Neuronal stem cell (in vitro differentiated cells): ENCODE data around the gene RASGRF1.
A peak's percentile ranks its signal among the peaks of the same experiment; 100 is the strongest.

ENCODE experiments used
- DNase-seq: peaks from one replicate; pipeline ENCODE4 v3.0.0-alpha.2; 2013; ENCODE audit warnings: low spot score
- H2AFZ ChIP-seq: one replicate; pipeline ENCODE4 v1.6.1; 2013; ENCODE audit warnings: mild to moderate bottlenecking, low read length, inconsistent platforms
- H2AK5ac ChIP-seq: 2 replicates; pipeline ENCODE4 v1.6.1; 2013; ENCODE audit warnings: low read depth, mild to moderate bottlenecking, inconsistent platforms, low read length, moderate library complexity, mixed read lengths
- H2BK120ac ChIP-seq: 2 replicates; pipeline ENCODE4 v1.6.1; 2013; ENCODE audit warnings: low read depth, mild to moderate bottlenecking, inconsistent platforms, low read length, moderate library complexity, mixed read lengths
- H2BK12ac ChIP-seq: one replicate; pipeline ENCODE4 v1.6.1; 2013; ENCODE audit warnings: low read length, inconsistent platforms
- H2BK15ac ChIP-seq: 2 replicates; pipeline ENCODE4 v1.6.1; 2013; ENCODE audit warnings: mild to moderate bottlenecking, low read length, inconsistent platforms, mixed read lengths
- H2BK5ac ChIP-seq: one replicate; pipeline ENCODE4 v1.6.1; 2013; ENCODE audit warnings: inconsistent platforms, mild to moderate bottlenecking, low read length, moderate library complexity
- H3K14ac ChIP-seq: one replicate; pipeline ENCODE4 v1.6.1; 2013; ENCODE audit warnings: low read length, inconsistent platforms
- H3K18ac ChIP-seq: 2 replicates; pipeline ENCODE4 v1.6.1; 2013; ENCODE audit warnings: low read length, inconsistent platforms
- H3K23ac ChIP-seq: 2 replicates; pipeline ENCODE4 v1.6.1; 2013; ENCODE audit warnings: low read depth, mild to moderate bottlenecking, mixed read lengths, low read length, inconsistent platforms; ENCODE audit not compliant: poor library complexity
- H3K27ac ChIP-seq: replicated peaks from 3 replicates; pipeline ENCODE4 v1.5.1; 2013; ENCODE audit warnings: low read length, inconsistent platforms
- H3K27me3 ChIP-seq, 3 experiments: 2 replicates each; pipeline ENCODE4 v1.6.1; 2013; ENCODE audit warnings: low read length in 3 of 3, mild to moderate bottlenecking in 2 of 3, inconsistent platforms in 1 of 3, low read depth in 1 of 3, mixed read lengths in 1 of 3, moderate library complexity in 1 of 3; ENCODE audit not compliant: control insufficient read depth in 3 of 3, insufficient read depth in 3 of 3
- H3K36me3 ChIP-seq, 2 donors: replicated peaks in 1 of 2; 2 replicates each; pipeline ENCODE4 v1.6.1; 2013; ENCODE audit warnings: low read length in 2 of 2; ENCODE audit not compliant: control insufficient read depth in 2 of 2, insufficient read depth in 2 of 2
- H3K4ac ChIP-seq: 2 replicates; pipeline ENCODE4 v1.6.1; 2013; ENCODE audit warnings: inconsistent platforms, mild to moderate bottlenecking, low read length, moderate library complexity
- H3K4me1 ChIP-seq, 2 donors: 1 replicate in 1 of 2; 2 replicates in 1 of 2; pipeline ENCODE4 v1.6.1; 2013; ENCODE audit warnings: low read length in 2 of 2, low read depth in 1 of 2; ENCODE audit not compliant: control insufficient read depth in 2 of 2, insufficient read depth in 1 of 2
- H3K4me2 ChIP-seq: one replicate; pipeline ENCODE4 v1.6.1; 2013; ENCODE audit warnings: mild to moderate bottlenecking, low read length, inconsistent platforms; ENCODE audit not compliant: insufficient read depth, poor library complexity, severe bottlenecking
- H3K4me3 ChIP-seq, 2 donors: 2 replicates each; pipeline ENCODE4 v1.5.1; 2013; ENCODE audit warnings: low read length in 2 of 2, mild to moderate bottlenecking in 2 of 2, inconsistent platforms in 1 of 2, moderate library complexity in 1 of 2
- H3K79me1 ChIP-seq: one replicate; pipeline ENCODE4 v1.6.1; 2013; ENCODE audit warnings: low read depth, mild to moderate bottlenecking, inconsistent platforms, low read length, moderate library complexity
- H3K9ac ChIP-seq: one replicate; pipeline ENCODE4 v1.6.1; 2013; ENCODE audit warnings: mild to moderate bottlenecking, low read depth, low read length, inconsistent platforms; ENCODE audit not compliant: poor library complexity
- H3K9me3 ChIP-seq, 2 donors: replicated peaks in 1 of 2; 2 replicates each; pipeline versions ENCODE3 to v1.6.1; 2013; ENCODE audit warnings: low read length in 2 of 2, mild to moderate bottlenecking in 2 of 2, inconsistent platforms in 1 of 2, low read depth in 1 of 2, mixed read lengths in 1 of 2, moderate library complexity in 1 of 2; ENCODE audit not compliant: control insufficient read depth in 2 of 2, insufficient read depth in 1 of 2
- H4K8ac ChIP-seq: one replicate; pipeline ENCODE4 v1.6.1; 2013; ENCODE audit warnings: low read depth, mild to moderate bottlenecking, inconsistent platforms, low read length, moderate library complexity
- H4K91ac ChIP-seq: one replicate; pipeline ENCODE4 v1.6.1; 2013; ENCODE audit warnings: low read length, low read depth, mild to moderate bottlenecking, inconsistent platforms; ENCODE audit not compliant: poor library complexity
- WGBS, 2 donors: extraction: QIAGEN DNeasy Blood & Tissue Kit; methylation state at CpG; one replicate each; pipeline ENCODE4 v1.1.7; 2013; ENCODE audit warnings: missing lambda C conversion rate in 2 of 2, mixed read lengths in 1 of 2; ENCODE audit not compliant: insufficient read length in 2 of 2, insufficient replicate concordance in 1 of 2; ENCODE audit errors: extremely low coverage in 2 of 2; 5-methylcytosine and 5-hydroxymethylcytosine counted together

The RASGRF1 gene

GRCh38 chr15:78968539-78969271, 121.9 kb downstream of the RASGRF1 start:
- no peaks in the 10 kb centered on the region for H3K79me1 ChIP-seq
- no peak overlapping the region for H3K27ac ChIP-seq
- H3K18ac ChIP-seq, result no peak overlapping the region
- no peak for DNase-seq
- no peak overlapping the region for H2BK12ac ChIP-seq
- H3K9ac ChIP-seq, result no peak overlapping the region
- no peak overlapping the region for H2AK5ac ChIP-seq
- no peak overlapping the region for H2BK5ac ChIP-seq
- no peaks in the 10 kb centered on the region for H3K9me3 ChIP-seq
- H2BK120ac ChIP-seq, result no peak overlapping the region
- no peak overlapping the region for H2BK15ac ChIP-seq
- no peak overlapping the region for H4K91ac ChIP-seq
- no peak overlapping the region for H2AFZ ChIP-seq
- no peaks in the 10 kb centered on the region for H3K36me3 ChIP-seq
- H3K4ac ChIP-seq, result no peak overlapping the region
- H3K4me3 ChIP-seq, result no peak overlapping the region
- no peak overlapping the region for H3K14ac ChIP-seq
- no peak overlapping the region for H3K23ac ChIP-seq
- no peak overlapping the region for H3K4me2 ChIP-seq
- H3K27me3 ChIP-seq, result peaks cover 0 to 29% (median 0%) of the 10 kb centered on the region in 3 experiments
- no peak overlapping the region for H4K8ac ChIP-seq
- no CpG with 5 or more reads among the region's 5 CpGs for WGBS, 2 donors
- H3K4me1 ChIP-seq, result no peaks in the 10 kb centered on the region

GRCh38 chr15:78968114-78968513, 122.5 kb downstream of the RASGRF1 start:
- H2BK120ac ChIP-seq, result no peak overlapping the region
- no peaks in the 10 kb centered on the region for H3K9me3 ChIP-seq
- no peak overlapping the region for H3K23ac ChIP-seq
- H3K79me1 ChIP-seq, result no peaks in the 10 kb centered on the region
- no peak overlapping the region for H2BK15ac ChIP-seq
- H3K4me1 ChIP-seq, result no peaks in the 10 kb centered on the region
- H2AFZ ChIP-seq, result no peak overlapping the region
- H3K14ac ChIP-seq, result no peak overlapping the region
- no peak overlapping the region for H2BK12ac ChIP-seq
- peaks cover 0 to 29% (median 0%) of the 10 kb centered on the region in 3 experiments for H3K27me3 ChIP-seq
- no peak overlapping the region for H4K8ac ChIP-seq
- no peak overlapping the region for H3K18ac ChIP-seq
- no peak for DNase-seq
- H3K27ac ChIP-seq, result no peak overlapping the region
- no peak overlapping the region for H3K9ac ChIP-seq
- H2BK5ac ChIP-seq, result no peak overlapping the region
- H3K36me3 ChIP-seq, result no peaks in the 10 kb centered on the region
- H2AK5ac ChIP-seq, result no peak overlapping the region
- H4K91ac ChIP-seq, result no peak overlapping the region
- WGBS, 2 donors, result no CpG with 5 or more reads among the region's 2 CpGs
- no peak overlapping the region for H3K4me2 ChIP-seq
- no peak overlapping the region for H3K4ac ChIP-seq
- H3K4me3 ChIP-seq, result no peak overlapping the region

- H3K27ac ChIP-seq, result no peak overlapping the region
- no peak overlapping the region for H4K8ac ChIP-seq
- H3K4me1 ChIP-seq, result no peaks in the 10 kb centered on the region
- no peak overlapping the region for H3K4me3 ChIP-seq
- H2BK15ac ChIP-seq, result no peak overlapping the region
- no peaks in the 10 kb centered on the region for H3K79me1 ChIP-seq
- no peak overlapping the region for H2BK5ac ChIP-seq
- H2BK120ac ChIP-seq, result no peak overlapping the region
- no peak overlapping the region for H3K4me2 ChIP-seq
- no peak overlapping the region for H4K91ac ChIP-seq
- no peak overlapping the region for H3K14ac ChIP-seq
- no peak overlapping the region for H3K23ac ChIP-seq
- no peaks in the 10 kb centered on the region for H3K36me3 ChIP-seq
- no peak overlapping the region for H3K9ac ChIP-seq
- H2AK5ac ChIP-seq, result no peak overlapping the region
- no peak for DNase-seq
- peak overlapping the region; percentile 16 for H3K18ac ChIP-seq
- WGBS, 2 donors, result no CpG with 5 or more reads among the region's 6 CpGs
- no peaks in the 10 kb centered on the region for H3K9me3 ChIP-seq
- no peak overlapping the region for H3K4ac ChIP-seq
- no peak overlapping the region for H2BK12ac ChIP-seq
- H2AFZ ChIP-seq, result no peak overlapping the region
- peaks cover 0 to 10% (median 0%) of the 10 kb centered on the region in 3 experiments for H3K27me3 ChIP-seq
Observed at GRCh38 chr15:78960308-78960707, 130.3 kb downstream of the RASGRF1 start.

- Histone ChIP-seq H3K23ac (no peak overlapping the region), H4K91ac (no peak overlapping the region), H3K9me3 (no peaks in the 10 kb centered on the region), H3K14ac (no peak overlapping the region), H3K27ac (no peak overlapping the region), H2BK12ac (no peak overlapping the region), H2BK5ac (no peak overlapping the region), H2BK15ac (no peak overlapping the region), H3K36me3 (no peaks in the 10 kb centered on the region), H3K4ac (no peak overlapping the region), H3K79me1 (no peaks in the 10 kb centered on the region), H3K4me1 (no peaks in the 10 kb centered on the region), H3K9ac (no peak overlapping the region), H3K18ac (no peak overlapping the region), H2AFZ (no peak overlapping the region), H4K8ac (no peak overlapping the region), H2AK5ac (no peak overlapping the region), H3K4me2 (no peak overlapping the region), H3K27me3 (peaks cover 0 to 10% (median 0%) of the 10 kb centered on the region in 3 experiments), H3K4me3 (no peak overlapping the region), H2BK120ac (no peak overlapping the region)
- no peak for DNase-seq
- WGBS, 2 donors, result no CpG with 5 or more reads among the region's 10 CpGs
Observed at GRCh38 chr15:78959360-78959759, 131.2 kb downstream of the RASGRF1 start.
